GM21447 (cell line): Measurements from ENCODE around the gene PTPN3.

Experiments used
- ATAC-seq: cut with Tn5 transposase; IDR thresholded peaks from one replicate; pipeline ENCODE4 v1.9.1; 2021; ENCODE audit not compliant: unreplicated experiment

The PTPN3 gene

GRCh38 chr9:109478051-109478563 is 20.0 kb downstream of the PTPN3 start:
- no peak for ATAC-seq

GRCh38 chr9:109477258-109478050 is 20.7 kb downstream of the PTPN3 start:
- ATAC-seq, result peak; percentile 91

GRCh38 chr9:109476642-109477257 is 21.4 kb downstream of the PTPN3 start:
- no peak for ATAC-seq

- ATAC-seq, result no peak
Measured at GRCh38 chr9:109475526-109475925, 22.6 kb downstream of the PTPN3 start.

- ATAC-seq, result no peak
Measured at GRCh38 chr9:109474944-109475343, 23.2 kb downstream of the PTPN3 start.

- ATAC-seq, result no peak
Measured at GRCh38 chr9:109474170-109474569, 23.9 kb downstream of the PTPN3 start.

GRCh38 chr9:109473329-109473728 is 24.8 kb downstream of the PTPN3 start:
- ATAC-seq, result no peak

- no peak for ATAC-seq
Measured at GRCh38 chr9:109471475-109472393, 26.4 kb downstream of the PTPN3 start.

- ATAC-seq, result peak; percentile 92
Measured at GRCh38 chr9:109469646-109470358, 28.3 kb downstream of the PTPN3 start.

GRCh38 chr9:109468927-109469326 is 29.2 kb downstream of the PTPN3 start:
- ATAC-seq, result no peak

GRCh38 chr9:109467936-109468335 is 30.2 kb downstream of the PTPN3 start:
- no peak for ATAC-seq

GRCh38 chr9:109466623-109467590 is 31.2 kb downstream of the PTPN3 start:
- ATAC-seq, result no peak

GRCh38 chr9:109463924-109464625 is 34.0 kb downstream of the PTPN3 start:
- no peak for ATAC-seq

- ATAC-seq, result no peak
Measured at GRCh38 chr9:109460576-109460975, 37.5 kb downstream of the PTPN3 start.

GRCh38 chr9:109459423-109459822 is 38.7 kb downstream of the PTPN3 start:
- ATAC-seq, result no peak

- no peak for ATAC-seq
Measured at GRCh38 chr9:109458453-109459211, 39.5 kb downstream of the PTPN3 start.

GRCh38 chr9:109456811-109457210 is 41.3 kb downstream of the PTPN3 start:
- no peak for ATAC-seq

GRCh38 chr9:109455861-109456260 is 42.2 kb downstream of the PTPN3 start:
- no peak for ATAC-seq
